ENCODE measurements around the gene C10orf95.

C10orf95 gene

GRCh38 chr10:102449321-102450123 lies 1.8 kb downstream of the C10orf95 start:
- Histone ChIP-seq H3K27me3 (ENCODE audit: control insufficient read depth, insufficient read depth, low read length) (no peaks in the 10 kb centered on the region), H3K4me1 (ENCODE audit: control insufficient read depth, insufficient read depth, low read length) (peaks cover 20% of the 10 kb centered on the region), H3K9me3 (ENCODE audit: control insufficient read depth, insufficient read depth, low read length) (no peaks in the 10 kb centered on the region), H3K4me3 (ENCODE audit: low read depth, low read length) (peak overlapping the region; percentile 81), H3K9ac (ENCODE audit: low read depth, low read length) (peak overlapping the region; percentile 62), H3K36me3 (ENCODE audit: control insufficient read depth, insufficient read depth, low read length) (peaks cover 11% of the 10 kb centered on the region)

- Histone ChIP-seq H3K36me3 (ENCODE audit: control insufficient read depth, insufficient read depth, low read length) (no peaks in the 10 kb centered on the region), H3K4me1 (ENCODE audit: control insufficient read depth, insufficient read depth, low read length) (peaks cover 2% of the 10 kb centered on the region), H3K9me3 (ENCODE audit: control insufficient read depth, insufficient read depth, low read length) (no peaks in the 10 kb centered on the region), H3K27me3 (ENCODE audit: control insufficient read depth, insufficient read depth, low read length) (no peaks in the 10 kb centered on the region), H3K4me3 (ENCODE audit: low read depth, low read length) (no peak overlapping the region), H3K9ac (ENCODE audit: low read depth, low read length) (no peak overlapping the region)
These were observed 6.5 kb downstream of the C10orf95 start for GRCh38 chr10:102444851-102445250.

- H3K9me3 ChIP-seq (ENCODE audit: control insufficient read depth, insufficient read depth, low read length), result no peaks in the 10 kb centered on the region
- H3K36me3 ChIP-seq (ENCODE audit: control insufficient read depth, insufficient read depth, low read length), result no peaks in the 10 kb centered on the region
- no peak overlapping the region for H3K4me3 ChIP-seq (ENCODE audit: low read depth, low read length)
- H3K27me3 ChIP-seq (ENCODE audit: control insufficient read depth, insufficient read depth, low read length), result peaks cover 36% of the 10 kb centered on the region
- peaks cover 5% of the 10 kb centered on the region for H3K4me1 ChIP-seq (ENCODE audit: control insufficient read depth, insufficient read depth, low read length)
- H3K9ac ChIP-seq (ENCODE audit: low read depth, low read length), result no peak overlapping the region
These were observed 13.0 kb downstream of the C10orf95 start for GRCh38 chr10:102438374-102438773.

GRCh38 chr10:102437515-102437914 lies 13.8 kb downstream of the C10orf95 start:
- Histone ChIP-seq H3K27me3 (ENCODE audit: control insufficient read depth, insufficient read depth, low read length) (peaks cover 41% of the 10 kb centered on the region), H3K36me3 (ENCODE audit: control insufficient read depth, insufficient read depth, low read length) (no peaks in the 10 kb centered on the region), H3K9ac (ENCODE audit: low read depth, low read length) (no peak overlapping the region), H3K9me3 (ENCODE audit: control insufficient read depth, insufficient read depth, low read length) (no peaks in the 10 kb centered on the region), H3K4me3 (ENCODE audit: low read depth, low read length) (no peak overlapping the region), H3K4me1 (ENCODE audit: control insufficient read depth, insufficient read depth, low read length) (peaks cover 5% of the 10 kb centered on the region)

GRCh38 chr10:102436312-102436711 lies 15.0 kb downstream of the C10orf95 start:
- Histone ChIP-seq H3K9ac (ENCODE audit: low read depth, low read length) (no peak overlapping the region), H3K4me3 (ENCODE audit: low read depth, low read length) (peak overlapping the region; percentile 23), H3K27me3 (ENCODE audit: control insufficient read depth, insufficient read depth, low read length) (peaks cover 41% of the 10 kb centered on the region), H3K4me1 (ENCODE audit: control insufficient read depth, insufficient read depth, low read length) (peaks cover 5% of the 10 kb centered on the region), H3K36me3 (ENCODE audit: control insufficient read depth, insufficient read depth, low read length) (no peaks in the 10 kb centered on the region), H3K9me3 (ENCODE audit: control insufficient read depth, insufficient read depth, low read length) (no peaks in the 10 kb centered on the region)

- Histone ChIP-seq H3K4me1 (ENCODE audit: control insufficient read depth, insufficient read depth, low read length) (peaks cover 5% of the 10 kb centered on the region), H3K9me3 (ENCODE audit: control insufficient read depth, insufficient read depth, low read length) (no peaks in the 10 kb centered on the region), H3K36me3 (ENCODE audit: control insufficient read depth, insufficient read depth, low read length) (no peaks in the 10 kb centered on the region), H3K9ac (ENCODE audit: low read depth, low read length) (peak overlapping the region; percentile 41), H3K27me3 (ENCODE audit: control insufficient read depth, insufficient read depth, low read length) (peaks cover 41% of the 10 kb centered on the region), H3K4me3 (ENCODE audit: low read depth, low read length) (peak overlapping the region; percentile 50)
These were observed 15.7 kb downstream of the C10orf95 start for GRCh38 chr10:102435529-102436233.

GRCh38 chr10:102435133-102435497 lies 16.2 kb downstream of the C10orf95 start:
- Histone ChIP-seq H3K9me3 (ENCODE audit: control insufficient read depth, insufficient read depth, low read length) (no peaks in the 10 kb centered on the region), H3K9ac (ENCODE audit: low read depth, low read length) (peak overlapping the region; percentile 41), H3K4me3 (ENCODE audit: low read depth, low read length) (peak overlapping the region; percentile 50), H3K36me3 (ENCODE audit: control insufficient read depth, insufficient read depth, low read length) (no peaks in the 10 kb centered on the region), H3K4me1 (ENCODE audit: control insufficient read depth, insufficient read depth, low read length) (peaks cover 5% of the 10 kb centered on the region), H3K27me3 (ENCODE audit: control insufficient read depth, insufficient read depth, low read length) (peaks cover 41% of the 10 kb centered on the region)

GRCh38 chr10:102434394-102435132 lies 16.8 kb downstream of the C10orf95 start:
- H3K9ac ChIP-seq (ENCODE audit: low read depth, low read length), result no peak overlapping the region
- peaks cover 41% of the 10 kb centered on the region for H3K27me3 ChIP-seq (ENCODE audit: control insufficient read depth, insufficient read depth, low read length)
- H3K9me3 ChIP-seq (ENCODE audit: control insufficient read depth, insufficient read depth, low read length), result no peaks in the 10 kb centered on the region
- H3K4me1 ChIP-seq (ENCODE audit: control insufficient read depth, insufficient read depth, low read length), result peaks cover 5% of the 10 kb centered on the region
- no peaks in the 10 kb centered on the region for H3K36me3 ChIP-seq (ENCODE audit: control insufficient read depth, insufficient read depth, low read length)
- peak overlapping the region; percentile 50 for H3K4me3 ChIP-seq (ENCODE audit: low read depth, low read length)

GRCh38 chr10:102433619-102434046 lies 17.7 kb downstream of the C10orf95 start:
- no peaks in the 10 kb centered on the region for H3K36me3 ChIP-seq (ENCODE audit: control insufficient read depth, insufficient read depth, low read length)
- no peaks in the 10 kb centered on the region for H3K9me3 ChIP-seq (ENCODE audit: control insufficient read depth, insufficient read depth, low read length)
- no peak overlapping the region for H3K4me3 ChIP-seq (ENCODE audit: low read depth, low read length)
- H3K4me1 ChIP-seq (ENCODE audit: control insufficient read depth, insufficient read depth, low read length), result peaks cover 5% of the 10 kb centered on the region
- no peak overlapping the region for H3K9ac ChIP-seq (ENCODE audit: low read depth, low read length)
- peaks cover 41% of the 10 kb centered on the region for H3K27me3 ChIP-seq (ENCODE audit: control insufficient read depth, insufficient read depth, low read length)

- Histone ChIP-seq H3K4me1 (ENCODE audit: control insufficient read depth, insufficient read depth, low read length) (peaks cover 5% of the 10 kb centered on the region), H3K9ac (ENCODE audit: low read depth, low read length) (peak within 1 kb of the TSS; percentile 74), H3K27me3 (ENCODE audit: control insufficient read depth, insufficient read depth, low read length) (peaks cover 38% of the 10 kb centered on the region), H3K4me3 (ENCODE audit: low read depth, low read length) (peak within 1 kb of the TSS; percentile 90), H3K9me3 (ENCODE audit: control insufficient read depth, insufficient read depth, low read length) (no peaks in the 10 kb centered on the region), H3K36me3 (ENCODE audit: control insufficient read depth, insufficient read depth, low read length) (no peaks in the 10 kb centered on the region)
These were observed 19.0 kb downstream of the C10orf95 start, which contains the start of gene CUEDC2 for GRCh38 chr10:102432162-102432950. CUEDC2 (minus strand) TSS chr10:102432574; CDS start chr10:102425188, 7,386 bp downstream.

All from iPS-15b (cell line).